Esophagus muscularis mucosa (tissue), 4 donors: Measurements from ENCODE around the gene YWHAH. TPM values are rescaled to one million over a fixed set of nuclear protein-coding genes. Genes with fewer than 3 reads are reported as not detected.

Experiments
- DNase-seq: peaks from one replicate; pipeline ENCODE4 v3.0.0-alpha.2; 2017; ENCODE audit errors: extremely low spot score
- H3K27ac ChIP-seq, 4 donors: fragments of 200-600 bp; sonication (generic); replicated peaks in 1 of 4; 1 replicate in 3 of 4; 2 replicates in 1 of 4; pipeline ENCODE4 v1.5.1; 2016 to 2019; ENCODE audit warnings: mild to moderate bottlenecking in 1 of 4
- H3K27me3 ChIP-seq, 4 donors: fragments of 200-600 bp; sonication (generic); one replicate each; pipeline versions ENCODE4 v1.5.1 to v1.6.0; 2016 to 2019
- H3K36me3 ChIP-seq, 4 donors: fragments of 200-600 bp; sonication (generic); one replicate each; pipeline ENCODE4 v1.5.1; 2016 to 2019
- H3K4me1 ChIP-seq, 4 donors: fragments of 200-600 bp; sonication (generic); one replicate each; pipeline ENCODE4 v1.5.1; 2016 to 2019
- H3K4me3 ChIP-seq, 4 donors: fragments of 200-600 bp; sonication (generic); 1 replicate in 2 of 4; 2 replicates in 2 of 4; pipeline ENCODE4 v1.5.1; 2016 to 2019; ENCODE audit warnings: mild to moderate bottlenecking in 4 of 4, moderate library complexity in 1 of 4
- H3K9me3 ChIP-seq, 4 donors: fragments of 200-600 bp; sonication (generic); 1 replicate in 3 of 4; 2 replicates in 1 of 4; pipeline ENCODE4 v1.5.1; 2016 to 2019
- EP300 ChIP-seq: sonication (generic); formaldehyde crosslinking; IDR thresholded peaks from one replicate; pipeline ENCODE4 v1.6.1; 2017; ENCODE audit warnings: antibody characterized with exemption
- POLR2A ChIP-seq: fragments of 450-650 bp; IDR thresholded peaks from one replicate; pipeline ENCODE4 v1.6.1; 2017; ENCODE audit warnings: antibody characterized with exemption, moderate library complexity, mild to moderate bottlenecking, low read depth
- POLR2AphosphoS5 ChIP-seq, 2 donors: sonication (generic); formaldehyde crosslinking; IDR thresholded peaks; one replicate each; pipeline ENCODE4 v1.6.1; 2017; ENCODE audit warnings: antibody characterized with exemption in 2 of 2
- WGBS: methylation state at CpG from one replicate; pipeline ENCODE4 v1.1.5; 2018; 5-methylcytosine and 5-hydroxymethylcytosine counted together
- intact Hi-C: fragments of 100-400 bp; cut with DNase I; formaldehyde crosslinking; loops from one replicate; pipeline ENCODE4 v1.15.1; 2023
- total RNA-seq, 4 donors: library from RNA; depleted of rRNA; stranded (reverse); fragments of >200 nt; gene quantifications; one replicate each; pipeline versions ENCODE4 v1.1.0 to v1.2.1, GENCODE V29; 2016
- TF ChIP-seq, protein P1 (sequence below), 3 experiments: fragments of 200-600 bp in 2 of 3; fragments of 450-650 bp in 1 of 3; sonication (generic) in 2 of 3; IDR thresholded peaks; one replicate each; pipeline ENCODE4 v1.5.1; 2017 to 2019; ENCODE audit warnings: antibody characterized with exemption in 3 of 3, mild to moderate bottlenecking in 2 of 3, moderate library complexity in 1 of 3

Gene YWHAH
- total RNA-seq, 4 donors from 2014 or later: 132 to 232 (median 183) TPM

DNA sequence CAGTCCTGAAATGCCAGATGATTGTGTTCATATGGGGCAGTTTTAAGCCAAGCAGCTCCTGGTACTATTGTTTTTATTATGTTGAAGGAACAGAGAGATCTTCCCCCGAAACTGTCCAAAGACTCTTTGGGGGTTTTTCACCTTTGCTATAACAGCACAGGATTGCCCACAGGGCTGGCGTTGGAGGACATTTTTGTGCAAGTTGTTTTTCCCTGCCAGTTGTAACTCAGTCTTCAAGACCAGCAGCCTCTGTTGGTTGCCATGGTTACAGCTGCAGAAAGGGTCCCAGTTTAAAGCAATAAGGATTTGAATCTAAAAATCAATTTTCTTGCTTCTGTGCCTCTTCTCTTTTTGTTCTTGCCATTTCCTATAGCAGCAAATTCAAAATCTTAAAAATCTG is 45.4 kb upstream of the YWHAH start:
- Histone ChIP-seq H3K36me3 (peaks cover 40 to 83% (median 55%) of the 10 kb centered on the region in 4 donors), H3K4me3 (no peak overlapping the region), H3K4me1 (no peaks in the 10 kb centered on the region), H3K27ac (no peak overlapping the region), H3K27me3 (no peaks in the 10 kb centered on the region), H3K9me3 (no peaks in the 10 kb centered on the region)
- TF ChIP-seq, protein P1, sequence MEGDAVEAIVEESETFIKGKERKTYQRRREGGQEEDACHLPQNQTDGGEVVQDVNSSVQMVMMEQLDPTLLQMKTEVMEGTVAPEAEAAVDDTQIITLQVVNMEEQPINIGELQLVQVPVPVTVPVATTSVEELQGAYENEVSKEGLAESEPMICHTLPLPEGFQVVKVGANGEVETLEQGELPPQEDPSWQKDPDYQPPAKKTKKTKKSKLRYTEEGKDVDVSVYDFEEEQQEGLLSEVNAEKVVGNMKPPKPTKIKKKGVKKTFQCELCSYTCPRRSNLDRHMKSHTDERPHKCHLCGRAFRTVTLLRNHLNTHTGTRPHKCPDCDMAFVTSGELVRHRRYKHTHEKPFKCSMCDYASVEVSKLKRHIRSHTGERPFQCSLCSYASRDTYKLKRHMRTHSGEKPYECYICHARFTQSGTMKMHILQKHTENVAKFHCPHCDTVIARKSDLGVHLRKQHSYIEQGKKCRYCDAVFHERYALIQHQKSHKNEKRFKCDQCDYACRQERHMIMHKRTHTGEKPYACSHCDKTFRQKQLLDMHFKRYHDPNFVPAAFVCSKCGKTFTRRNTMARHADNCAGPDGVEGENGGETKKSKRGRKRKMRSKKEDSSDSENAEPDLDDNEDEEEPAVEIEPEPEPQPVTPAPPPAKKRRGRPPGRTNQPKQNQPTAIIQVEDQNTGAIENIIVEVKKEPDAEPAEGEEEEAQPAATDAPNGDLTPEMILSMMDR (IDR thresholded peaks at IDR 0.05): no peak
- no peak for TF ChIP-seq POLR2A
- TF ChIP-seq POLR2AphosphoS5 (IDR thresholded peaks at IDR 0.05): no peak
- no peak for TF ChIP-seq EP300
- intact Hi-C loops: no loop called here
- DNase-seq: no peak
- 90% methylated on average over 2 of the region's 2 CpGs for WGBS

DNA sequence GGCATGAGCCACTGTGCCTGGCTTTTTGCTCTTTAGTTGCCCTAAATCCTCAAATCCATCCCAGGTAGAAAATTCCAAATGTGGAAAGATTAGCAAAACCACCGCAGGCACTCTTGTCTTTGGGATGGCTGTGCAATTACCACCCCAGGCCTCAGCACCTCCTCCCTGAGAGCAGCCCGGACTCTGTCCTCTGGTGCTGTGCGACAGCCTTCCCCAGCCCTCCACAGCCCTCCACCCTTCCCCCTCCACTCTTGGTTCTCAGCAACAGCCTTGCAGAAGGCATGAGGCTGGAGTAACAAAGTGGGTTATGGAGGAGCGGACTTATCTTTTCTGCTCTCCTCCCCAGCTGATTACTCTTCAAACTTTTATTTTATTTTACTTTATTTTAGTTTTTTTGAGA is 44.7 kb upstream of the YWHAH start:
- DNase-seq: no peak
- H3K27ac ChIP-seq: no peak overlapping the region
- H3K9me3 ChIP-seq: no peaks in the 10 kb centered on the region
- H3K4me3 ChIP-seq: no peak overlapping the region
- H3K36me3 ChIP-seq: peaks cover 40 to 85% (median 54%) of the 10 kb centered on the region in 4 donors
- intact Hi-C loops: no loop called here
- 98% methylated on average over 4 of the region's 4 CpGs for WGBS
- H3K4me1 ChIP-seq: no peaks in the 10 kb centered on the region
- no peaks in the 10 kb centered on the region for H3K27me3 ChIP-seq
- TF ChIP-seq EP300: no peak
- no peak for TF ChIP-seq POLR2A
- TF ChIP-seq, protein P1 (IDR thresholded peaks at IDR 0.05): no peak
- TF ChIP-seq POLR2AphosphoS5 (IDR thresholded peaks at IDR 0.05): no peak

DNA sequence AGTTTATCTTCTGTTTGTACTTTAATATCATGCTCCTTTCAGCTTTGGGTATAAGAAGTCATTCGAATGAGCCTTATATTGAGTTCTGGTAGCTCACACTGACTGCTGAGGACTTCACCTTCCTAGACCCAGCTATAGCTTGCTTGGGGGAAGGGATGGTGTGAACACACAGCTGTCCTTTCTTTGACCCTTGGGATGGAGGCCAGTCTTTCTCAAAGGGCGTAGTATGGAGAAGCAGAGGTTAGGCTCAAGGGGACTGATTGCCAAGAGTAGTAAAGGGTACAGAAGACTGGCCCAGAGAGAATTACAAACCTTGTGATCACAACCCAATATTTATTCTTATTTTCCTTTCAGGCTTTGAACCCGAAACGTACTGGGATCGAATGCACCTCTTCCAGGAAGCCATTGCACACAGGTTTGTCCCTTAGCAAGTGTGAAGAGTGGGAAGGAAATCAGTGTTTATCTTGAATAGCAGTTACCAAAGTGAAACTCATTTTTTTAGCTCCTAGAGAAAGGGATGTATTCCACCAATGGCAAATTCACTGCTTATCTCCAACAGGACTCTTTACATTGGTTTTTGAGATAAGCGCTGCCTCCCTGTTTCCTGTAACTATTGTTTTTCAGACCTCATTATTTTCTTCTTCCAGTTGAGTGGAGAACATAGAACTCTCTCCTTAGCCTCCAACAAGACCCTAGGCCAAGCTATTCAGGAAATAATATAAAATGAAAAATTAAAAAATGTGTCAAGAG is 42.8 kb upstream of the YWHAH start:
- intact Hi-C loops: no loop called here
- DNase-seq: no peak

DNA sequence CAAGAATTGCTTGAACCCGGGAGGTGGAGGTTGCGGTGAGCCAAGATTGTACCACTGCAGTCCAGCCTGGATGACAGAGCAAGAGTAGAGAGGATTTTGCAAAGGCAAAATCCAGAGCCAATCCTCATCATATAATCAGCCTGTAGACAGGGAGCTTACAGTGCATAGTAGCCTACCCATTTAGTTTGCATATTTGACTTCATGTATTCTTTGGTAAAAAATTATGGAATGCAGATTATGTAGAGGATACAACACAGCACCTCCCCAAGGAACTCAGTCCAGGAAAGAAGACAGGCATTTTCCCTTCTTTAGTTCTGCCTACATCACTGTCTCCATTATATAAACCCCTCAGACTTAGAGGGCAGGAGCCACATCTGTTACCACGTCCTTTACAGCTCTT is 39.7 kb upstream of the YWHAH start:
- H3K36me3 ChIP-seq: peaks cover 17 to 82% (median 59%) of the 10 kb centered on the region in 4 donors
- no peaks in the 10 kb centered on the region for H3K27me3 ChIP-seq
- intact Hi-C loops: no loop called here
- H3K4me3 ChIP-seq: no peak overlapping the region
- no peak overlapping the region for H3K27ac ChIP-seq
- TF ChIP-seq POLR2AphosphoS5 (IDR thresholded peaks at IDR 0.05): no peak
- no peak for TF ChIP-seq POLR2A
- no peak for TF ChIP-seq EP300
- TF ChIP-seq, protein P1 (IDR thresholded peaks at IDR 0.05): no peak
- 96% methylated on average over 3 of the region's 3 CpGs for WGBS
- DNase-seq: no peak
- no peaks in the 10 kb centered on the region for H3K9me3 ChIP-seq
- no peaks in the 10 kb centered on the region for H3K4me1 ChIP-seq

More for the DNA sequence above, 42.8 kb upstream of the YWHAH start:
- Histone ChIP-seq H3K4me3 (no peak overlapping the region), H3K9me3 (no peaks in the 10 kb centered on the region), H3K27ac (no peak overlapping the region), H3K4me1 (no peaks in the 10 kb centered on the region), H3K36me3 (peaks cover 34 to 88% (median 57%) of the 10 kb centered on the region in 4 donors), H3K27me3 (no peaks in the 10 kb centered on the region)
- 88% methylated on average over 6 of the region's 6 CpGs for WGBS
- TF ChIP-seq POLR2AphosphoS5 (IDR thresholded peaks at IDR 0.05) (no peak), EP300 (no peak), POLR2A (no peak)
- TF ChIP-seq, protein P1 (IDR thresholded peaks at IDR 0.05): no peak
